ENCODE results near the gene GGTLC1. TPM values are rescaled to one million over a fixed set of nuclear protein-coding genes. Genes with fewer than 3 reads are reported as not detected.

The GGTLC1 gene
- total and polyA plus RNA-seq, 2 experiments from 2014 or later: not detected

GRCh38 chr20:23937303-23938117 is 51.1 kb downstream of the GGTLC1 start:
- TF ChIP-seq CTCF (conservative IDR thresholded peaks at IDR 0.05; ENCODE audit: low read depth in 2 of 2): peak; percentile 81 to 91
- TF ChIP-seq CREB1 (CRISPR knock-in tag; IDR thresholded peaks at IDR 0.05; ENCODE audit: low read depth): no peak
- TF ChIP-seq POLR2AphosphoS5 (IDR thresholded peaks at IDR 0.05; ENCODE audit: low read depth): no peak
- TF ChIP-seq EZH2 (IDR thresholded peaks at IDR 0.05; ENCODE audit: low read depth, unreplicated experiment): no peak
- Histone ChIP-seq H3K36me3 (ENCODE audit: insufficient read depth) (no peaks in the 10 kb centered on the region), H3F3A (replicated peaks; ENCODE audit: low read depth) (no peaks in the 10 kb centered on the region), H4K20me1 (replicated peaks; ENCODE audit: insufficient read depth) (no peaks in the 10 kb centered on the region), H3K27ac (ENCODE audit: low read depth) (no peak overlapping the region), H3K9me2 (ENCODE audit: insufficient read depth) (peaks cover 6% of the 10 kb centered on the region; the same call in 1 of the 2 replicates), H3K27me3 (ENCODE audit: insufficient read depth) (no peaks in the 10 kb centered on the region), H3K4me3 (no peak overlapping the region), H3K4me2 (no peak overlapping the region), H2AFZ (no peak overlapping the region), H3K4me1 (ENCODE audit: insufficient read depth) (no peaks in the 10 kb centered on the region), H3K79me2 (replicated peaks; ENCODE audit: insufficient read depth) (no peaks in the 10 kb centered on the region)
- ATAC-seq: peak; percentile 99
- no peaks in the 10 kb centered on the region for H3K27me3 Mint-ChIP-seq (ENCODE audit: insufficient read depth, low read depth, poor library complexity)
- no peak overlapping the region for H3K4me3 Mint-ChIP-seq
- peak; percentile 73 for DNase-seq (ENCODE audit: low spot score)
- peaks cover 8% of the 10 kb centered on the region for H3K9me3 Mint-ChIP-seq
- H3K27ac Mint-ChIP-seq: no peak overlapping the region
- H3K4me1 Mint-ChIP-seq: no peaks in the 10 kb centered on the region
- peaks cover 3% of the 10 kb centered on the region; the same call in 2 of the 3 replicates for H3K36me3 Mint-ChIP-seq (ENCODE audit: low read depth)

Small RNAs within 50 kb of the gene (small RNA-seq; reads per million reads assigned to genes)
- not detected for gene AL133466.1 (ENCODE audit: low replicate concordance)

Other genes starting within 250 kb of the GGTLC1 start
- gene CST1, start 237.8 kb downstream of the GGTLC1 start, total RNA-seq (2014; rRNA removed; shearing (Covaris generic)): 1.8 and 2.7 TPM in 2 replicates
- gene CST1, start 237.8 kb downstream of the GGTLC1 start, polyA plus RNA-seq (2016; fragmentation: Nextera tagmentation; extraction: Ambion mirVana): 4.0 and 4.9 TPM in 2 replicates
- gene CST2, start 162.1 kb downstream of the GGTLC1 start, total RNA-seq (2014; rRNA removed; shearing (Covaris generic)): not detected in 2 replicates
- not detected in 2 replicates for gene CST2, start 162.1 kb downstream of the GGTLC1 start, polyA plus RNA-seq (2016; fragmentation: Nextera tagmentation; extraction: Ambion mirVana)
- gene CST5, start 109.0 kb downstream of the GGTLC1 start, total RNA-seq (2014; rRNA removed; shearing (Covaris generic)): not detected in 2 replicates
- not detected in 2 replicates for gene CST5, start 109.0 kb downstream of the GGTLC1 start, polyA plus RNA-seq (2016; fragmentation: Nextera tagmentation; extraction: Ambion mirVana)